ENCODE results near the gene PDXP. TPM values are rescaled to one million over a fixed set of nuclear protein-coding genes. Genes with fewer than 3 reads are reported as not detected.

The PDXP gene
- total and polyA plus RNA-seq, 7 donors = 9.0 to 37.9 (median 12.9) TPM

GRCh38 chr22:37618674-37619073, 39.8 kb upstream of the PDXP start:
- no peak for ATAC-seq
- intact Hi-C loops (cut with DNase I) = no loop called here

GRCh38 chr22:37619991-37620390, 38.5 kb upstream of the PDXP start:
- no peak for ATAC-seq
- H3K4me1 ChIP-seq = no peaks in the 10 kb centered on the region
- no peak for DNase-seq
- peaks cover 0 to 95% of the 10 kb centered on the region in 2 donors for H3K36me3 ChIP-seq (ENCODE audit: insufficient read depth in 1 of 2, low read depth in 1 of 2)
- no peak overlapping the region for H3K4me3 ChIP-seq
- H3K27me3 ChIP-seq (ENCODE audit: insufficient read depth in 3 of 3, low read length in 2 of 3) = no peaks in the 10 kb centered on the region
- no peaks in the 10 kb centered on the region for H3K9me3 ChIP-seq
- no peak overlapping the region for H3K27ac ChIP-seq
- intact Hi-C loops (cut with DNase I) = no loop called here
- no peak for TF ChIP-seq CTCF (IDR thresholded peaks at IDR 0.05)
- WGBS, 3 donors = 87 to 94% (median 88%) methylated on average over 7 of the region's 7 CpGs

More at GRCh38 chr22:37618674-37619073, 39.8 kb upstream of the PDXP start:
- Histone ChIP-seq H3K27ac (no peak overlapping the region), H3K36me3 (ENCODE audit: insufficient read depth in 1 of 2, low read depth in 1 of 2) (peaks cover 0 to 95% of the 10 kb centered on the region in 2 donors), H3K9me3 (no peaks in the 10 kb centered on the region), H3K4me1 (no peaks in the 10 kb centered on the region), H3K4me3 (no peak overlapping the region), H3K27me3 (ENCODE audit: insufficient read depth in 3 of 3, low read length in 2 of 3) (no peaks in the 10 kb centered on the region)
- no peak for TF ChIP-seq CTCF (IDR thresholded peaks at IDR 0.05)
- no peak for DNase-seq
- WGBS, 3 donors = 87 to 93% (median 87%) methylated on average over 6 of the region's 6 CpGs

GRCh38 chr22:37621352-37621860, 37.1 kb upstream of the PDXP start:
- H3K4me1 ChIP-seq = peaks cover 11% of the 10 kb centered on the region
- intact Hi-C loops (cut with DNase I) = no loop called here
- TF ChIP-seq CTCF (IDR thresholded peaks at IDR 0.05) = no peak
- no peak overlapping the region for H3K4me3 ChIP-seq
- ATAC-seq (no peak), DNase-seq (no peak)
- H3K27ac ChIP-seq = no peak overlapping the region
- no peaks in the 10 kb centered on the region for H3K9me3 ChIP-seq
- WGBS, 3 donors = 85 to 91% (median 89%) methylated on average over 12 of the region's 12 CpGs
- no peaks in the 10 kb centered on the region for H3K27me3 ChIP-seq (ENCODE audit: insufficient read depth in 3 of 3, low read length in 2 of 3)
- H3K36me3 ChIP-seq (ENCODE audit: insufficient read depth in 1 of 2, low read depth in 1 of 2) = peaks cover 0 to 86% of the 10 kb centered on the region in 2 donors

GRCh38 chr22:37623075-37624016, 35.2 kb upstream of the PDXP start:
- H3K4me1 ChIP-seq = peaks cover 24% of the 10 kb centered on the region
- DNase-seq (peak; percentile 70 to 84), ATAC-seq (peak; percentile 51 to 80 (median 73))
- WGBS, 3 donors = 66 to 73% (median 68%) methylated on average over 19 to 22 of the region's 22 CpGs
- peaks cover 0 to 78% of the 10 kb centered on the region in 2 donors for H3K36me3 ChIP-seq (ENCODE audit: insufficient read depth in 1 of 2, low read depth in 1 of 2)
- H3K27ac ChIP-seq = no peak overlapping the region
- TF ChIP-seq CTCF (IDR thresholded peaks at IDR 0.05) = peak; percentile 80
- no peak overlapping the region for H3K4me3 ChIP-seq
- no peaks in the 10 kb centered on the region for H3K9me3 ChIP-seq
- intact Hi-C loops (cut with DNase I) = no loop called here
- H3K27me3 ChIP-seq (ENCODE audit: insufficient read depth in 3 of 3, low read length in 2 of 3) = no peaks in the 10 kb centered on the region
